GM21447 (cell line): Measurements from ENCODE around the gene HM13.
"Not testable (repeated sequence)": the region's sequence is repeated elsewhere in the genome, so short reads cannot be mapped to it uniquely, and the experiment has no call there.

ENCODE experiments used
- ATAC-seq: cut with Tn5 transposase; IDR thresholded peaks from one replicate; pipeline ENCODE4 v1.9.1; 2021; ENCODE audit not compliant: unreplicated experiment

HM13 gene

GRCh38 chr20:31565699-31566318, 51.6 kb downstream of the HM13 start:
- ATAC-seq, result no peak

GRCh38 chr20:31566319-31566657, 52.0 kb downstream of the HM13 start:
- no peak for ATAC-seq

DNA sequence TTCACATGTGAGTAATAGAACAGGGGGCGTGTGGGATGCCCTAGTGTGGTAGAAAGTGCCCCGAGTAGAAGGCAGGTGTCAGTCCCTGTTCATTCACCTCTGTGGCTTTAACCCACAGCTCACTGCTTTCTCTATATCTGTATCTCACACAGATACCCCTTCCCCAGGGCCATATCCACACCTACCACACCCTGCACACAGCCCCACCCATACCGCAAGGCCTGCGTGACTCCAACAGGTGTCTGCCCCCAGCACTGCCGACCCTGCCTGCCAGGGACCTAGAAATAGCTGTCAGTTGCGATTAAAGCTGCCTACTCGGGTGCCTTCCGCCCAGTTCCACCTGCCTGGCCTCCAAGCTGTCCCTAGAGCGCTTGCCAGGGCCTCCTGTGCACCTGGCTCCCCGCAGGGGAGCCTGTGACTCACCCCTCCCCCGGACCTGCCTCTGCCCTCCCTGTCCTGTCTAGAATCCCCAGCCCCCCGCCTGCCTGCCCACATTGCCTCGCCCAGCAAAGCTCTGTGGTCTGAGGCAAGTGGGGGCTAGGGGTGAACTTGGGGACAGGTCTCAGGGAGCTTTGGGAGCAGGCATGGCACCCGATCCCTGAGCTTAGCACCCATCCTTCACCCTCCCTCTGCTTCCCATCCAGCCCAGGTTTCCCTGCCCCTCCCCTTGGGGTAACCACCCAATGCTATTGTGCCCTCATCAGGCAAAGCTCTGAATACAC, 52.6 kb downstream of the HM13 start:
- no peak for ATAC-seq

DNA sequence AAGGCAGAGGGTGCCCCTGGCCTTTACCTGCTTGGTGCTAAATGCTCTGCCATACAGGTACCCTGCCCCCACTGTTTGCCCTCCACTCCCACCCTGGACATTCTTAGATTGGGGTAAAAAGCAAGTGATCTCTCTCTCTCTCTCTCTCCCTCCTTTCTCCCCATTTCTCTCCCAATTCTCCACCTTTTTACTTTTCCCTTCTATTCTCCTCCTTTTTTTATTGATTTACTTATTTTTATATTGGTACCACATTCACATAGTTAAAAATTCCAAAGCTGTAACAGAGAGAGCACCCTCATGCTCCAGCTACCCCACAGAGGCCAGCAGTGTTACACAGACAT, 53.1 kb downstream of the HM13 start:
- ATAC-seq, result no peak

DNA sequence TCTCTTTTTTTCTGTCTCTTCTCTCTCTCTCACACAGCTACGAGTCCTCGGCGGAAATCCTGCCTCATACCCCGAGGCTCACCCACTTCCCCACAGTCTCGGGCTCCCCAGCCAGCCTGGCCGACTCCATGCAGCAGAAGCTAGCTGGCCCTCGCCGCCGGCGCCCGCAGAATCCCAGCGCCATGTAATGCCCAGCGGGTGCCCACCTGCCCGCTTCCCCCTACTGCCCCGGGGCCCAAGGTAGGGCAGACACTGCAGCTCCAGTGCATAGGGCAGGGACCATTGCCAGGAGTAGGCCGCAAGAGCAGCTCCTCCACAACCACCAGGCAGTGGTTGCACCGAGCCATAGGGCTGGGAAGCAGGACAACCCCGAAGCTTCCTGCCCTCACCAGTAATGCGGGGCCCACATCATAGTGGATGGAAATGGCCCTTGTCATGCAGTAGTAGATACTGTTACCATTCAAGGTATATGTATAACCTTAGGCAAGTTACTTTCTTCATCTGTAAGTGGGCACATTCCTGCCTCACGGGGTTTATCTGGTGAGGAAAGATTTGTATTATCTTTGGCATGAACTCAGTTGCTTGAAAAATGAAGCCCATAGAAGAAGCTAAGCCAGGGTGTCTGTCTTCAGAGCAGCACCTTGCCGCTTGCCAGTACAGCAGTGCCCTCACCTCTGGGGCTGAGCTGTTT, 53.9 kb downstream of the HM13 start:
- ATAC-seq, result no peak

GRCh38 chr20:31568773-31569162, 54.5 kb downstream of the HM13 start:
- no peak for ATAC-seq

DNA sequence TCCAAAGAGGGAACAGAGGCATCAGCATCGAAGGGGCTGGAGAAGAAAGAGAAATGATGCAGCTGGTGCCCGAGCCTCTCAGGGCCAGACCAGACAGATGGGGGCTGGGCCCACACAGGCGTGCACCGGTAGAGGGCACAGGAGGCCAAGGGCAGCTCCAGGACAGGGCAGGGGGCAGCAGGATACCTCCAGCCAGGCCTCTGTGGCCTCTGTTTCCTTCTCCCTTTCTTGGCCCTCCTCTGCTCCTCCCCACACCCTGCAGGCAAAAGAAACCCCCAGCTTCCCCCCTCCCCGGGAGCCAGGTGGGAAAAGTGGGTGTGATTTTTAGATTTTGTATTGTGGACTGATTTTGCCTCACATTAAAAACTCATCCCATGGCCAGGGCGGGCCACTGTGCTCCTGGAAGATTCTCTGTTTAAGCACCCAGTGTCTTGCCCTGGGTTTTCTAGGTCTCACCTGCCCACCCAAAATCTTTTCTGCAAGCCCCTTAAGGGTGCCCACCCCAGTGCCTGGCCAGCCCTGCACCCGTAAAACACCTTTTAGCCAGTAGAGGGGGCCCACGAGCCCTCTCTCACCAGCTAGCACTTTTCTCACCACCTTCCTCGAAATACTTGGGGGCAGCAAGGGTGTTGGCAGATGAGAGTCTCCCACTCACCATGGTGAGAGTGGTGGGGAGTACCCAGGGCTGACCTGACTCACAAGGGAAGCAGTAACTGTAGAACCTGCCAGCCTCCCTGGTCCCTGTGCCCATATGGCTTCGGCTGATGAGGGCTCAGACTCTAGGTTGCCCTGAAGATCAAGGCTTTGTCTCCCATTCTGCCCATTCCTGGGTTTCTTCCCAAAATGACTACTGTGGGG, 55.1 kb downstream of the HM13 start:
- no peak for ATAC-seq

DNA sequence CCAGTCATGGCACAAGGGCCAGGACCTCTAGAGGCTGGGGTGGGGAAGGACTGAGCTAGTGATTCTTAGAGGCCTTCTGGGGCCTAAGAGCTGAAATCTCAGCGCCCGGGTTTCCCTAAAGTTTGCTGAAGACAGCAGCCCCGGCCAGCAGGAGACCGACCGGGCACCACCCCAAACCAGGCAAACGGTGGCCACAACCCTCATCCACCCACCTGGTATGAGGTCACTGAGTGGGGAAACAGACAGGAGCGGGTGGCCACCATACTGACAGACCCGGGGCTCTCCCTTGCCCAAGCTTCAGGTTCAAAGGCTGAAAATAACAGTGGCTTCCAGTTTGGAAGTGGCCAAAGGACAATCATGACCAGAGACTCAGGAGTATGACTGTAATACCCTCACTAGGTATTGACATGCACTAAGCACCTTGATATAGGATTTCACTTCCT, 55.8 kb downstream of the HM13 start:
- no peak for ATAC-seq

GRCh38 chr20:31570735-31571617, 56.7 kb downstream of the HM13 start:
- ATAC-seq, result no peak

DNA sequence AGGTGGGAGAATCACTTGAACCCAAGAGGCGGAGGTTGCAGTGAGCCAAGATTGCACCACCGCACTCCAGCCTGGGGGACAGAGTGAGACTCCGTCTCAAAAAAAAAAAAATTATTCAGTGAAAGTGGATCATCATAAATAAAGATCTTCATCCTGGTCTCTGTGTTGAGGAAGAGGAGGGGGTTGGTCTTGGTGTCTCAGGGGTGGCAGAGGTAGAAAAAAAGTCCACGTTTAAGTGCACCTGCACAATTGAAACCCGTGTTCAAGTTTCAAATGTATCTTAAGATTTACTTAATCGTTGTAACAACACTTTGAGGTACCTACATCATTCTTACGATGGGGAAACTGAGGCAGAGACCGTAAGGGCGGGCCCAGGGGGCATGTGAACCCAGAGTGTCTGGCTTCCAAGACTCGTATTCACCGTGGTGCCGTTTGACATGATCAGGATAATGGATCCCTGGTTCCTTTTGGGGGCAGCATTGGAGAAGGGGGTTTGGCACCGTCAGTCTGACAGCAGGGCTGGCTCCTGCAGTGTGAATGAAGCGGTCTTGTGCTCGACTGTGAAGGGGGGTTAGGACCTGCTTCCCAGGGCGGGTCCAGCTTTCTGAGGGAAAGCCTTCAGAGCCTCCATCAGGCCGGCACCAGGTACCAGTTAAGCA, 57.9 kb downstream of the HM13 start:
- ATAC-seq, result no peak

DNA sequence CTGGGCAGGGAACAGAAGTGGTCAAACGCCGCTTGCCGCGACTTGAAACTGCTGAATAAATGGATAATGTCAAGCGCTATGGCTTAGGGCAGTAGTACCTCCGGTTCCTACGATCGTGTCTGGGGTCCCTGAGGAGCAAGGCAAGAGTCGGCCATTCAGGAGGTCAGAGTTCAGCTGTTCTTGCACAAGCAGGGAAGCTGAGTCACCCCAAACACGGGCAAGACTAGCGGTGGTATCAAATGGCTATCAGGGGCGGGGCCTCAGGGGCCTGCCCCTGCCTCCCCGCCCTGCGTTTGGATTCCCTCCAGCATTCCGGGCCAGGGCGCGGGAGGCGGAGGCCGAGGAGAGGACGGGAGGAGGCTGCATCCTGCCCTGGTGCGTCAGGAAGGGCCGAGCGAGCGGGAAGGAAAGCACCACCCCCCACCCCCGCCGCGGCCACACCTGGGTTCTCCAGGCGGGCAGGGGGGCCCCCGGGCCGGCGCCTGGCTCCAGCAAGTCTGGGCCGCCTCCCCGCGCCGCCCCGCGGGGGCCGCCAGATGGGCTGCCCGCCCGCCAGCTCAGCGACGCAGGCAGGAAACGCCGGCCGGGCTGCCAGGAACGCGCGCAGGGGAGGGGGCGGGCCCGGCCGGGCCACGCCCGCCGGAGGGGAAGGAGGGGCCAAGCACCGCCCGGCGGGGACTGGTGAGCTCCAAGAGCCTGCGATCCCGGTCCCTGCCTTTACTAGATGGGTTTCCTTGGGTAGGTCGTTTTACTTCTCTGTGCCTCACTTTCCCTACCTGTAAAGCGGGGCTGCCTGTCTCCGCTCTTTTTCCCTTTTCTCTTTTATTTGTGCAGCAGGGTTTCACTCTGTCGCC, 58.7 kb downstream of the HM13 start:
- ATAC-seq, result peak; percentile 80

GRCh38 chr20:31573555-31574321, 59.5 kb downstream of the HM13 start:
- ATAC-seq, result no peak

DNA sequence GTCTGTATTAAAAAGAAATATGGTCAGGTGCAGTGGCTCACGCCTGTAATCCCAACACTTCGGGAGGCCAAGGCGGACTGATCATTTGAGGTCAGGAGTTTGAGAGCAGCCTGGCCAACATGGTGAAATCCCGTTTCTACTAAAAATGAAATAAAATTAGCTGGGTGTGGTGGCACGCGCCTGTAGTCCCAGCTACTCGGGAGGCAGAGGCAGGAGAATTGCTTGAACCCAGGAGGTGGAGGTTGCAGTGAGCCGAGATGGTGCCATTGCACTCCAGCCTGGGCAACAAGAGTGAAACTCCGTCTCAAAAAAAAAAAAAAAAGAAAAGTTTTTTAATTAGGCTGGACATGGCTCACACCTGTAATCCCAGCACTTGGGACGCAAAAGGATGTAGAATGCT, 60.7 kb downstream of the HM13 start:
- ATAC-seq, result not testable (repeated sequence)

- ATAC-seq, result no peak
Observed at GRCh38 chr20:31576751-31577150, 62.5 kb downstream of the HM13 start.

DNA sequence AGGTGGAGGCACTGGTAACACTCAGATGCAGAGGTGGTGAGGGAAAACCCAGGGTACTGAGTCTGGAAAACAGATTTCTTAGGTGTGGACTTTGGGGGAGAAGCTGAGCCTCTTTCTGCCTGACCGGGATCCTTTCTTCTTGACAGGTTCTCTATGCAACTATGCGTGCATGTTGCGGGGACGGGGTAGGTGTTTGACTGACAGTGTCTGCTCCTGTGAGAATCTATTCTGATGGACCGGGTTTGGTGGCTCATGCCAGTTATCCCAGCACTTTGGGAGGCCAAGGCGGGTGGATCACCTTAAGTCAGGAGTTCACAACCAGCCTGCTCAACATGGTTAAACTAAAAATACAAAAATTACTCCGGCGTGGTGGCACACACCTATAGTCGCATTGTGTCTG, 63.0 kb downstream of the HM13 start:
- ATAC-seq, result no peak

DNA sequence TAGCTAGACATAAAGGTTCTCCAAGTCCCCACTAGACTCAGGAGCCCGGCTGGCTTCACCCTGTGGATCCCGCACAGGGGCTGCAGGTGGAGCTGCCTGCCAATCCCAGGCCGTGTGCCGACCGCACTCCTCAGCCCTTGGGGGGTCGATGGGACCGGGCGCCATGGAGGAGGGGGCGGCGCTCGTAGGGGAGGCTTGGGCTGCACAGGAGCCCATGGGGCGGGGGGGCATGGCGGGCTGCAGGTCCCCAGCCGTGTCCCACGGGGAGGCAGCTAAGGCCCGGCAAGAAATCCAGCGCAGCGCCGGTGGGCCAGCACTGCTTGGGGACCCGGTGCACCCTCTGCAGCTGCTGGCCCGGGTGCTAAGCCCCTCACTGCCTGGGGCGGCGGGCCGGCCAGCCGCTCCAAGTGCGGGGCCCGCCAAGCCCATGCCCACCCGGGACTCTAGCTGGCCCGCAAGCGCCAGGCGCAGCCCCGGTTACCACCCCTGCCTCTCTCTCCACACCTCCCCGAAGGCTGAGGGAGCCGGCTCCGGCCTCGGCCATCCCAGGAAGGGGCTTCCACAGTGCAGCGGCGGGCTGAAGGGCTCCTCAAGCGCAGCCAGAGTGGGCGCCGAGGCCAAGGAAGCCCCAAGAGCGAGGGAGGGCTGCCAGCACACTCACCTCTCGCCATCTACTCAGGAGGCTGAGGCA, 64.4 kb downstream of the HM13 start:
- no peak for ATAC-seq

GRCh38 chr20:31579245-31579644, 65.0 kb downstream of the HM13 start:
- no peak for ATAC-seq
